Measurements from ENCODE around the gene IPO13. TPM values are rescaled to one million over a fixed set of nuclear protein-coding genes. Genes with fewer than 3 reads are reported as not detected.

The IPO13 gene
- total RNA-seq, 1 experiment from 2014 or later: 25.0 TPM

DNA sequence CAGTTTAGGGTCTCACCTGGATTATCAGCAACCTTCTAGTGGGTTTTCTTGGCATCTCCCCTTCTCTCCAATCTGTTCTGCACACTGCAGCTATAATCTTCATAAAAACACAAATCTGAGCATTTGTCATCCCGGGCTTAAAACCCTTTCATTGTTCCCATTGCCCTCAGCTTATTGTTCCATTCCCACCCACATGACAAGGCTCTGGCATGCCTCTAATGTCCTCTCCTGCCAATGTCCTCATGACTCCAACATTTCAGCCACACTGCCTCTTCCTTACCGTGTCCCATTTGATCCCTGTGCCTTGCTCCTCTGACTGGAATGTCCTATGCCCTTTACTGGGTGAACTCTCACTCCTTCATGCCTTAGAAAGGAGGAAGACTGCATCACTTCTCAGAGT is 15.6 kb downstream of the IPO13 start:
- H2AFZ ChIP-seq: no peak overlapping the region
- H3K36me3 ChIP-seq (ENCODE audit: low read depth): no peaks in the 10 kb centered on the region
- no peaks in the 10 kb centered on the region for H3F3A ChIP-seq (ENCODE audit: insufficient read depth, low read depth)
- intact Hi-C loops (cut with micrococcal nuclease; ENCODE audit: unreplicated experiment): no loop called here
- DNase-seq: no peak
- CTCF ChIA-PET: no interaction called here
- no peak overlapping the region for H3K27ac ChIP-seq
- POLR2A ChIA-PET (ENCODE audit: unreplicated experiment): no interaction called here
- BruUV-seq (replicated peaks): no TSS peak
- H3K4me1 ChIP-seq (replicated peaks; ENCODE audit: insufficient read depth): no peaks in the 10 kb centered on the region
- no peak overlapping the region for H3K4me2 ChIP-seq
- H3K79me2 ChIP-seq (ENCODE audit: low read depth): no peaks in the 10 kb centered on the region
- H3K4me3 ChIP-seq: no peak overlapping the region
- TF ChIP-seq, protein P1, sequence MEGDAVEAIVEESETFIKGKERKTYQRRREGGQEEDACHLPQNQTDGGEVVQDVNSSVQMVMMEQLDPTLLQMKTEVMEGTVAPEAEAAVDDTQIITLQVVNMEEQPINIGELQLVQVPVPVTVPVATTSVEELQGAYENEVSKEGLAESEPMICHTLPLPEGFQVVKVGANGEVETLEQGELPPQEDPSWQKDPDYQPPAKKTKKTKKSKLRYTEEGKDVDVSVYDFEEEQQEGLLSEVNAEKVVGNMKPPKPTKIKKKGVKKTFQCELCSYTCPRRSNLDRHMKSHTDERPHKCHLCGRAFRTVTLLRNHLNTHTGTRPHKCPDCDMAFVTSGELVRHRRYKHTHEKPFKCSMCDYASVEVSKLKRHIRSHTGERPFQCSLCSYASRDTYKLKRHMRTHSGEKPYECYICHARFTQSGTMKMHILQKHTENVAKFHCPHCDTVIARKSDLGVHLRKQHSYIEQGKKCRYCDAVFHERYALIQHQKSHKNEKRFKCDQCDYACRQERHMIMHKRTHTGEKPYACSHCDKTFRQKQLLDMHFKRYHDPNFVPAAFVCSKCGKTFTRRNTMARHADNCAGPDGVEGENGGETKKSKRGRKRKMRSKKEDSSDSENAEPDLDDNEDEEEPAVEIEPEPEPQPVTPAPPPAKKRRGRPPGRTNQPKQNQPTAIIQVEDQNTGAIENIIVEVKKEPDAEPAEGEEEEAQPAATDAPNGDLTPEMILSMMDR (conservative IDR thresholded peaks at IDR 0.05): no peak
- no peak for TF ChIP-seq EZH2 (IDR thresholded peaks at IDR 0.05; ENCODE audit: low read depth)
- H4K20me1 ChIP-seq (ENCODE audit: insufficient read depth): no peaks in the 10 kb centered on the region
- H3K9me3 ChIP-seq (ENCODE audit: insufficient read depth, low read depth): no peaks in the 10 kb centered on the region
- H3K9me2 ChIP-seq (ENCODE audit: insufficient read depth): no peaks in the 10 kb centered on the region
- H3K27me3 ChIP-seq (ENCODE audit: insufficient read depth, low read depth): no peaks in the 10 kb centered on the region

DNA sequence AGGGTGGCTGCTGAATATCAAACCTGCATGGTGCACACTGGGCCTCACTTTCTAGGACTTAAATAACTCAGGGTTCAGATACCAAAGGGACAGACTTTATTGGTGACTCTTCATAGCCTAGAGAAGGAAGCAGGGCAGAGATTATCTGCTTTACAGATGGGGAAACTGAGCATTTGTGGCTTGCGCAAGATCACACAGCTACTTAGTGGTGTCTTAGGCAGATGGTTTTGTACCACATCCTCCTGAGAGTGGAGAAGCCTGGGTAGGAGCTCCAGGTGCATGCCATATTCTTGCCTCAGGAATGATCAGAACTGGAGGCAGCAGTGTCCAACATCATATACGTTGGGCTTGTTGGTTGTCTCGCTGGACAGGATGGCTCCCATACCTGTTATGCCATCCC is 16.3 kb downstream of the IPO13 start:
- CTCF ChIA-PET: no interaction called here
- POLR2A ChIA-PET (ENCODE audit: unreplicated experiment): no interaction called here
- Histone ChIP-seq H3K27me3 (ENCODE audit: insufficient read depth, low read depth) (no peaks in the 10 kb centered on the region), H3K27ac (no peak overlapping the region), H3K4me3 (no peak overlapping the region), H3K4me2 (no peak overlapping the region), H4K20me1 (ENCODE audit: insufficient read depth) (no peaks in the 10 kb centered on the region), H3K9me3 (ENCODE audit: insufficient read depth, low read depth) (no peaks in the 10 kb centered on the region), H3K4me1 (replicated peaks; ENCODE audit: insufficient read depth) (no peaks in the 10 kb centered on the region), H3K36me3 (ENCODE audit: low read depth) (no peaks in the 10 kb centered on the region), H3K9me2 (ENCODE audit: insufficient read depth) (no peaks in the 10 kb centered on the region), H3F3A (ENCODE audit: insufficient read depth, low read depth) (no peaks in the 10 kb centered on the region), H3K79me2 (ENCODE audit: low read depth) (no peaks in the 10 kb centered on the region), H2AFZ (no peak overlapping the region)
- DNase-seq: no peak
- TF ChIP-seq, protein P1 (conservative IDR thresholded peaks at IDR 0.05): no peak
- TF ChIP-seq EZH2 (IDR thresholded peaks at IDR 0.05; ENCODE audit: low read depth): no peak
- BruUV-seq (replicated peaks): no TSS peak
- intact Hi-C loops (cut with micrococcal nuclease; ENCODE audit: unreplicated experiment): no loop called here

DNA sequence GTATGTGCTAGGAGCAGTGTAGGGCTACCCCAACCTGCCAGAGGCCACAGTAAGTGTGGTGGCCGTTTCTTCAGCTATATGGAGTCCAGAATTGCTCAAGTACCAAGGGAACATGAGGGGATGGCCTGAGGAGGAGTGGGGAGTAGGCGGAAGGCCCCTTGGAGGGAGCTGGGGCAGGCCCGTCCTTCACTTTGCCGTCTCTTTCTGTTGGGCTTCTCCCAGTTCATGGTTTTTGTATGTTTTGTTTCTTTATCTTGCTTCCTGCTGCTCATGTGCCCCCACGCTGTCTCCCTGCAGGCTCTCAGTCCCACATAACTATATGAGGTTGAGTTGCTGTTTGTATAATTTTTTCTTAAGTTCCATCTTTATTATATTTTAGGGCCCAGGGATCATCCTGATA is 17.1 kb downstream of the IPO13 start:
- POLR2A ChIA-PET (ENCODE audit: unreplicated experiment): no interaction called here
- no peaks in the 10 kb centered on the region for H3K36me3 ChIP-seq (ENCODE audit: low read depth)
- no peak overlapping the region for H3K27ac ChIP-seq
- H3K4me2 ChIP-seq: no peak overlapping the region
- no peaks in the 10 kb centered on the region for H3K79me2 ChIP-seq (ENCODE audit: low read depth)
- intact Hi-C loops (cut with micrococcal nuclease; ENCODE audit: unreplicated experiment): no loop called here
- H3K9me3 ChIP-seq (ENCODE audit: insufficient read depth, low read depth): no peaks in the 10 kb centered on the region
- no peaks in the 10 kb centered on the region for H3K4me1 ChIP-seq (replicated peaks; ENCODE audit: insufficient read depth)
- H2AFZ ChIP-seq: no peak overlapping the region
- H3F3A ChIP-seq (ENCODE audit: insufficient read depth, low read depth): peaks cover 4% of the 10 kb centered on the region; the same call in 1 of the 2 replicates
- no peaks in the 10 kb centered on the region for H4K20me1 ChIP-seq (ENCODE audit: insufficient read depth)
- CTCF ChIA-PET: interaction anchor here (0.7 kb wide), 1 partner anchor 1747 kb away, joined by 6 read pairs; no protein-coding TSS in a partner anchor
- BruUV-seq (replicated peaks): no TSS peak
- DNase-seq: no peak
- H3K27me3 ChIP-seq (ENCODE audit: insufficient read depth, low read depth): no peaks in the 10 kb centered on the region
- H3K9me2 ChIP-seq (ENCODE audit: insufficient read depth): no peaks in the 10 kb centered on the region
- no peak overlapping the region for H3K4me3 ChIP-seq
- TF ChIP-seq, protein P1 (conservative IDR thresholded peaks at IDR 0.05): no peak
- no peak for TF ChIP-seq EZH2 (IDR thresholded peaks at IDR 0.05; ENCODE audit: low read depth)
